Measurements from ENCODE around the gene FCHSD1. TPM values are rescaled to one million over a fixed set of nuclear protein-coding genes. Genes with fewer than 3 reads are reported as not detected.

FCHSD1 gene
- total RNA-seq, 1 donor = 19.9 TPM

- H3K4me3 ChIP-seq (ENCODE audit: low read depth, low read length) = no peak overlapping the region
- TF ChIP-seq, protein P1, sequence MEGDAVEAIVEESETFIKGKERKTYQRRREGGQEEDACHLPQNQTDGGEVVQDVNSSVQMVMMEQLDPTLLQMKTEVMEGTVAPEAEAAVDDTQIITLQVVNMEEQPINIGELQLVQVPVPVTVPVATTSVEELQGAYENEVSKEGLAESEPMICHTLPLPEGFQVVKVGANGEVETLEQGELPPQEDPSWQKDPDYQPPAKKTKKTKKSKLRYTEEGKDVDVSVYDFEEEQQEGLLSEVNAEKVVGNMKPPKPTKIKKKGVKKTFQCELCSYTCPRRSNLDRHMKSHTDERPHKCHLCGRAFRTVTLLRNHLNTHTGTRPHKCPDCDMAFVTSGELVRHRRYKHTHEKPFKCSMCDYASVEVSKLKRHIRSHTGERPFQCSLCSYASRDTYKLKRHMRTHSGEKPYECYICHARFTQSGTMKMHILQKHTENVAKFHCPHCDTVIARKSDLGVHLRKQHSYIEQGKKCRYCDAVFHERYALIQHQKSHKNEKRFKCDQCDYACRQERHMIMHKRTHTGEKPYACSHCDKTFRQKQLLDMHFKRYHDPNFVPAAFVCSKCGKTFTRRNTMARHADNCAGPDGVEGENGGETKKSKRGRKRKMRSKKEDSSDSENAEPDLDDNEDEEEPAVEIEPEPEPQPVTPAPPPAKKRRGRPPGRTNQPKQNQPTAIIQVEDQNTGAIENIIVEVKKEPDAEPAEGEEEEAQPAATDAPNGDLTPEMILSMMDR (IDR thresholded peaks at IDR 0.05; ENCODE audit: insufficient read depth, low read length) = no peak
- no peak for DNase-seq (ENCODE audit: low read depth)
These were observed 28.0 kb downstream of the FCHSD1 start for GRCh38 chr5:141623186-141623585.

DNA sequence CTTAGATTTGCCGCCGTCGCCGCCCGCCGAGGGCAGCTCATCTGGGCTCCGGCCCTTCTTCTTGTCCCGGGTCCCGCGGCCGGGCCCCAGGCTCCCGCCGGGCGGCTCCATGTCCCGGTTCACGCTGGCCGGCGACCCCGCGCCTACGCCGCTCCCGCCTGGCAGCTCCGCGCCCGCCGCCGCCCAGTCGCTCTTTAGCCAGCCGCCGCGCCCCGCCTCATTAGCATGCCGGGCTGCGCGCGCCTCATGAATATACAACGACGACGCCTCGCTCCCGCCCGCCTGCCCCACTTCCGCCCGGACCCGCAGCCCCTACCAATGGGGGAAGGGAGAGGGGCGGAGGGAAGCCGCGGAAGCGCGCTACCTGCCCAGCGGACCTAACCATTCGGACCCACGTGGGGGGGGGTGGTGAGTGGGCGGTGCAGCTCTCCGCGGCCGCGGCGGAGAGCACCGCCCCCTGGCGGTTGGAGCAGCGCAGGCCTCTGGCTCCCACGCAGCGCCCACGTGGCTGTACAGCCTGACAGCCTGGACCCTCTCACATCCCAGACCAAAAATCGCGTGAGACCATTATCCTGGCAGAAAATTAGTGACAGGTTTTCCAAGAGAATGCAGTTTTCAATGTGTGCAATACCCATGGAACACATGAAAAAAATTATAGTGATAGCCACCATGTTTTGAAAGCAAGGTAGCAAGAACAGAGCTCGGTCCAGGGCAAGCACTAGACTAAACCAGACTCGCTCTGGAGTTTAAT lies 32.2 kb downstream of the FCHSD1 start, which contains the start of gene DIAPH1:
TSS of gene DIAPH1 (minus strand) at position 197 of the 751 bp plus-strand sequence. CDS start at position 111, 86 bp downstream.
- peak within 1 kb of the TSS; percentile 80 for H3K4me3 ChIP-seq (ENCODE audit: low read depth, low read length)
- peak; percentile 93 for DNase-seq (ENCODE audit: low read depth)
- TF ChIP-seq, protein P1 (IDR thresholded peaks at IDR 0.05; ENCODE audit: insufficient read depth, low read length) = peak; percentile 92

DNA sequence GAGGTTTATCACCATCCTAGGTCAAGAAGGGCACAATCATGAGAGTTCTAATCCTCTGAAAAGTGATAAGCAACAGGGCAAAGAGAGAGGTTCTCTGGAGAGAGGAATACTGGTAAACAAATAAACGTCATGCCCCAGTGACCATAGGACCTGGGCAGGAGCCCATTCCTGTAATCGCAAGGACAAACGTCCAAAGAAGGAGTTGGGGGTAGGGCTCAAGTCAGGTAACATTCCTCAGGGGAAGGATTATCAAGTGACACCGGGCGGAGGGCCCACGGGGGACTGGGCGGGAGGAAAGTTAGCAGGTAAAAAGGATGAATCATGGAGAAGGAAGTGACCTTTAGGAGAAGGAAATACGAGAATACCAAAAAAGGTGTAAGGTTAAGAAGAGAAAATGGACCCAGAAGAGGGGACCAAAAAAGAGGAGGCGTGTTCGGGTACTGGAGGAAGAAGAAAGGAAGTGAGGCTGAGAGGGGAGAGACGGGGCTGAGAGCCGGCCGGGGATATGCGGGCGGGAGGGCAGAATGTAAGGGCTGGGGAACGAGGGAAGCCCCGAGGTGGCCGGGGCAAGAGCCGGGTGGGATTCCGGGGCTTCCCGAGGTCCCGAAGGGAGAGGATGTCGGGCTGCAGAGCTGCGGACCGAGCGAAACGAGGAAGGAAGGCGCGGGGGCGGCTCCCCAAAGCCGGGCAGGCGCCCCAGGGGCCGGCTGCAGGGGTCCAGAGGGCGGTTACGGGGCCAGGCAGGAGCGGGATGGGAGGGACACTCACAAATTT lies 33.0 kb downstream of the FCHSD1 start:
- DNase-seq (ENCODE audit: low read depth) = peak; percentile 21
- TF ChIP-seq, protein P1 (IDR thresholded peaks at IDR 0.05; ENCODE audit: insufficient read depth, low read length) = no peak

DNA sequence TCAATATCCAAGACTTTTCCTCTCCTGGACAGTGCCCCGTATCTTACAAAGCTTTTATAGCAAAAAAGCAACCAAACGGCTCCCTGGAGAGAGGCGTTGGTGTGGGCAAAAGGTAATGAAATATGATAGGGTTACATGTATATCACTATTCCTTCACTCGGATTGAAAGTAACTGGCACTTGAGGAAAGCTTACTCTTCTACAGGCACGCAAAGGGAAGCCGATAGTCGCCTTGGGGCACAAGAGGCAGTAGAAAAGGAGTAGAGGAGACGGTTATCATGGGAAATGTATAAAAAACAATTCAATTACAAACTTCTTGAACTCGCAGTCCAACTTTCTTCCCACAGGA lies 33.6 kb downstream of the FCHSD1 start:
- TF ChIP-seq, protein P1 (IDR thresholded peaks at IDR 0.05; ENCODE audit: insufficient read depth, low read length) = no peak
- DNase-seq (ENCODE audit: low read depth) = peak; percentile 22
- H3K4me3 ChIP-seq (ENCODE audit: low read depth, low read length) = peak overlapping the region; percentile 80

More for the DNA sequence above, 33.0 kb downstream of the FCHSD1 start:
- H3K4me3 ChIP-seq (ENCODE audit: low read depth, low read length) = peak overlapping the region; percentile 80

GRCh38 chr5:141617128-141617527 lies 34.1 kb downstream of the FCHSD1 start:
- TF ChIP-seq, protein P1 (IDR thresholded peaks at IDR 0.05; ENCODE audit: insufficient read depth, low read length) = no peak
- peak; percentile 22 for DNase-seq (ENCODE audit: low read depth)
- H3K4me3 ChIP-seq (ENCODE audit: low read depth, low read length) = peak overlapping the region; percentile 80

DNA sequence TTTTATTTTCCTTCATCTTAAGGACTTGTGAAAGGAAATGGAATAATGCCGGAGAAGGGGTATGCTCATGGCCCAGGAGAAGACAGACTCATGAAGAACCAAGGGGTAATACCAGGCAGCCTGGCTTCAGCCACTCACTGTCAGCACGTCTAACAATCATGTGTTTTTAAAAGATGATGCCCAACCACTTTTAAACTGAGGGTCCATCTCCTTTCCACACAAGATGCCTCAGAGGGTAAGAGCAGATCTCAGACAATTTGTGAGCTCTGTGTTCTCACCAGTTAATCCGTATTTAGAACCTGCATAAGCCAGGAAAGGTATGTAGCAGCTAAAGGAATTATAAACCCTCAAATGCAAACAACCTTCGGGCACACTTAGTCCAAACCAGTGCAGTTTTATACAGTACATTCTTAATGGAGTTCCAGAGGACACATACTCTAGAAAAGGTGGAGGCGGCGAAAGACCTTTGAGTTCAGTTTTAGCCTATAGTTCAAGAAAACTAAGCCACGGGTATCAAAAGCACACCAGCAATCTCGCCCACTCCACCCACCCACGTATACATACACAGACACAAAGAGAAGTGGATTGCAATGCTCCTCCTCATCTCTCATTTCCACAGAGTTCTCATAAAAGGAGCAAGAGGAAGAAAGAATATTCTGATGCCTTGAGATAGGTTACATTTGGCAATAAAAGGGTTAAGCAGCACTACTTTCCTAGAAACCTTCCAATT lies 35.1 kb downstream of the FCHSD1 start:
- TF ChIP-seq, protein P1 (IDR thresholded peaks at IDR 0.05; ENCODE audit: insufficient read depth, low read length) = no peak
- no peak overlapping the region for H3K4me3 ChIP-seq (ENCODE audit: low read depth, low read length)

More for the DNA sequence above, 35.1 kb downstream of the FCHSD1 start:
- DNase-seq (ENCODE audit: low read depth) = no peak
